ENCODE results near the gene ITPKA.

Gene ITPKA

GRCh38 chr15:41511899-41512369, 18.3 kb downstream of the ITPKA start:
- H3K27ac ChIP-seq: no peak overlapping the region
- no peak for TF ChIP-seq ZFX (IDR thresholded peaks at IDR 0.05; ENCODE audit: borderline replicate concordance)
- TF ChIP-seq, protein P1, sequence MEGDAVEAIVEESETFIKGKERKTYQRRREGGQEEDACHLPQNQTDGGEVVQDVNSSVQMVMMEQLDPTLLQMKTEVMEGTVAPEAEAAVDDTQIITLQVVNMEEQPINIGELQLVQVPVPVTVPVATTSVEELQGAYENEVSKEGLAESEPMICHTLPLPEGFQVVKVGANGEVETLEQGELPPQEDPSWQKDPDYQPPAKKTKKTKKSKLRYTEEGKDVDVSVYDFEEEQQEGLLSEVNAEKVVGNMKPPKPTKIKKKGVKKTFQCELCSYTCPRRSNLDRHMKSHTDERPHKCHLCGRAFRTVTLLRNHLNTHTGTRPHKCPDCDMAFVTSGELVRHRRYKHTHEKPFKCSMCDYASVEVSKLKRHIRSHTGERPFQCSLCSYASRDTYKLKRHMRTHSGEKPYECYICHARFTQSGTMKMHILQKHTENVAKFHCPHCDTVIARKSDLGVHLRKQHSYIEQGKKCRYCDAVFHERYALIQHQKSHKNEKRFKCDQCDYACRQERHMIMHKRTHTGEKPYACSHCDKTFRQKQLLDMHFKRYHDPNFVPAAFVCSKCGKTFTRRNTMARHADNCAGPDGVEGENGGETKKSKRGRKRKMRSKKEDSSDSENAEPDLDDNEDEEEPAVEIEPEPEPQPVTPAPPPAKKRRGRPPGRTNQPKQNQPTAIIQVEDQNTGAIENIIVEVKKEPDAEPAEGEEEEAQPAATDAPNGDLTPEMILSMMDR (IDR thresholded peaks at IDR 0.05): no peak

- no peak overlapping the region for H3K27ac ChIP-seq
- TF ChIP-seq, protein P1 (IDR thresholded peaks at IDR 0.05): no peak
- TF ChIP-seq ZFX (IDR thresholded peaks at IDR 0.05; ENCODE audit: borderline replicate concordance): no peak
Observed at GRCh38 chr15:41512512-41512939, 18.9 kb downstream of the ITPKA start.

DNA sequence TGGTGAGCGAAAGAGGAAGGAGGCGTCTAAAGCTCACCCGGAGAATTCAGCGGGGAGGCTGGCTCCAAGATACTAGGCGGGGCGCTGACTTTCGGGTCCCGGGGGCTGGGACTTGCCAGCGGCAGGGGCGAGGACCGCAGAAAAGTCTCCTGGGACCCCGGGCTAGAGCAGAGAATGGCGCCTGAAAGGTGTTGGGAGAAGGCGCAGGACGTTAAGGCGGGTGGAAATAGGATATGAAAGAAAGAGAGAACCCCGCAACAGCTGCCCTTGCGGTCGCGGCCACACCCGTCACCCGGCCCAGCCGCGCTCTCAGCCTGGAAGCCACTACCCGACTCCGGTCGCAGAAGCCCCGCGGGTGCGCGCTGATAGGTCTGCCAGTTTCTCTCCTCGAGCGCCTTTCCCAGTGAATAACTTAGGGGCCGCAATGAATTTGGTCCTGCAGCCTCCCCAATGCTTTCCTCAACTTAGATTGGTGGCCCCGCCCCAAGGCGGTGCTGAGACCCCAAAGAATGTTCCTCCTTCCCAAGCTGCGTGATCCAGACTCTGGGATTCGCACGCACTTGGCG, 19.3 kb downstream of the ITPKA start:
- TF ChIP-seq ZFX (IDR thresholded peaks at IDR 0.05; ENCODE audit: borderline replicate concordance): no peak
- TF ChIP-seq, protein P1 (IDR thresholded peaks at IDR 0.05): no peak
- no peak overlapping the region for H3K27ac ChIP-seq

DNA sequence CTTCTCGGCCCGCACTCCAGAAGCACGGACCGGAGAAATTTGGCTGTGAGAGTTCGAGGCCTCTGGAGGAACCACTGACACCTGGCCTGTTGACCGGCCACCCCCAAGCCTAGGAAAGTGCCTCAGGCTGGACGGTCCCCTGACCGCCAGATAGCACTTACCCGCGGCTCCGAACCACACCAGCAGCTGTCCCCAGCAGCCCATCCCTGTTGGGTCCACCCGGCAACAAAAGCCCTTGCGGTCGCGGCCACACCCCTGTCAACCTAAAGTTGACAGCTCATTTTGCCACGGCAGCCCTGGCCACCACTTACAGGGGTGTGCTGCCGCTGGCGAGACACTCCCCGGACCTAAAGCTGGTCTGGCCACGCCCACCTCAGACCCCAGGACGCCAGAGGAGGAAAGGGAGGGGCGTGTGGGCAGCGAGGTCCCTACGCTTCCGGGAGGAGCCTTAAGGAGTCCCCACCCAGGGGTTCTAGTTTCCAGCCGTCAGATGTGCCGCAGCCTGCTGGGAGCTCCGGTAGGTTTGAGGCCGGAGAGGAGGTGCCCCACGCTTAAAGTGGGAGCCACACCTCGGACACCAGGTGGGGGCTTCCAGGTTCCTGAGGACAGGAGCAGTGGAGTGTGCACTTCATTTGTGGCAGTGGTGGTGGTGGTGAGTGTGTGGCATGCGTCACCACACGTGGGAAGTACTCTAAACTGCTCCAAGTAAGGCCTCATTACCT, 20.0 kb downstream of the ITPKA start, which contains the start of gene LTK:
Gene LTK (minus strand): TSS at position 322 of the 722 bp plus-strand sequence. CDS start 118 bp downstream, at position 204.
- TF ChIP-seq, protein P1 (IDR thresholded peaks at IDR 0.05): no peak
- no peak for TF ChIP-seq ZFX (IDR thresholded peaks at IDR 0.05; ENCODE audit: borderline replicate concordance)
- no peak within 1 kb of the TSS for H3K27ac ChIP-seq

DNA sequence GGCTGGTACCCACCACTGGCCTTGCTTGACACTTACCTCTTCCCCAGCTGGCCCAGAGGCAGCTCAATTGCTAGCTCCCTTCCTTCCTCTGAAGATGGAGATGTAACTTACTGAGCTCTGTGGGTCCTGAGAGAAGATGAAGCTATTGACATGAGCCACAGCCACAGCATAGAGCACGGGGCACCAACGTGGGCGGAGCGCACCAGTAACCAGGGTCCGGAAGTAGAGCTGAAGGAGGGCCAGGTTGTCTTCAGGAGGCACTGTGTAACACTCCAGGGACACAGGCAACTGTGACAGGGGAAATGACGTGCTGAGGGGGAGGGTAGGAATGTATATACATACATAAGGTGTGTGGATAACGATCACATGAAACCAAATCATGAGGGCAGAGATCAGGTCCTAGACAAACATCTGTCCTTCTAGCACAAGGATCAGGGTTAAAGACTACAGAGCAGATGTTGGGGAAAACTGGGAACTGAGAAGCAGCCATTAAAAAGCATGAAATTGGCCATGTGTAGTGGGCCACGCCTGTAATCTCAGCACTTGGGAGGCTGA, 24.3 kb downstream of the ITPKA start:
- TF ChIP-seq ZFX (IDR thresholded peaks at IDR 0.05; ENCODE audit: borderline replicate concordance): no peak
- TF ChIP-seq, protein P1 (IDR thresholded peaks at IDR 0.05): no peak
- H3K27ac ChIP-seq: no peak overlapping the region

DNA sequence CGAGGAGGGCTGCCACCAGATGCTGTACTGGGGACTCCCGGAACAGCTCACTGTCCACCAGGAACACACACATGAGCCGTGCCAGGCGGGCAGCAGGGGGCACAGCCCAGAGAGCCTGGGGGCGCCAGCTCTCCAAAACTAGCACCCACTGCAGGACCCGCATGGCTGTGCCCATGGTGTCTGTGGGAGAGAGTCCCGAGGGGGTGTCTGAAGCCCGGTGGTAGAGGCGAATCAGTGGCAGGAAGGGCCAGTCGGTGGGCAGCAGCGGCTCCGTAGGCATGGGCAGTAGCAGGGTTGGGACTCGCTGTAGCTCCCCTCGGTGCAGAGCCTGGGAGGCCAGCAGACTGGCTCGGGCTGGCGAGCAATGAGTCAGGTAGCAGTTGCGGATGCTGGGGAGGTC, 27.0 kb downstream of the ITPKA start:
- no peak for TF ChIP-seq ZFX (IDR thresholded peaks at IDR 0.05; ENCODE audit: borderline replicate concordance)
- TF ChIP-seq, protein P1 (IDR thresholded peaks at IDR 0.05): no peak
- no peak overlapping the region for H3K27ac ChIP-seq

GRCh38 chr15:41521614-41522013, 27.9 kb downstream of the ITPKA start:
- no peak for TF ChIP-seq ZFX (IDR thresholded peaks at IDR 0.05; ENCODE audit: borderline replicate concordance)
- TF ChIP-seq, protein P1 (IDR thresholded peaks at IDR 0.05): no peak
- H3K27ac ChIP-seq: no peak overlapping the region

Measured in 22Rv1 (cell line).